HG03095 (cell line): ENCODE results near the gene ITGAE.

Experiments
- ATAC-seq: cut with Tn5 transposase; IDR thresholded peaks from one replicate; pipeline ENCODE4 v1.9.1; 2021; ENCODE audit warnings: moderate library complexity; ENCODE audit not compliant: unreplicated experiment

The ITGAE gene

DNA sequence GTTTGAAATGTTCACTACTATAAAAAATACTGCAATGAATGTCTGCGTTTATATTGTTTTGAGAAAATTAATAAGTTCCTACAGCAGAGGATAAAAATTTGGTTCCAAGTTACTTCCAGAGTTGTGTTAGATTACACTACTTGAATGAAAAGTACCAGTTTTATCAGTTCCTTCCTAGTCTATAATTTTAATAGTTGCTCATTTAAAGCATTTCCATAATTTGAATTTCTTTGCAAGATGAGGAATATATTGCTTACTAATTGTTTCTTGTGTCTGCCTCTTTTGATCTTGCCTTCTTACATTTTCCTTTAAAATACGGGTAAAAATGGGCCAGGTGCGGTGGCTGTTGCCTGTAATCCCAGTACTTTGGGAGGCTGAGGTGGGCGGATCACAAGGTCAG is 128.4 kb downstream of the ITGAE start:
- no peak for ATAC-seq

- ATAC-seq: no peak
Measured at GRCh38 chr17:3669548-3669947, 131.4 kb downstream of the ITGAE start.

- no peak for ATAC-seq
Measured at GRCh38 chr17:3669085-3669347, 132.0 kb downstream of the ITGAE start.

- ATAC-seq: peak; percentile 77
Measured at GRCh38 chr17:3668279-3669084, 132.5 kb downstream of the ITGAE start, which contains the start of the genes EMC6 and TAX1BP3. TSS of gene EMC6 (plus strand) at chr17:3668812. CDS start at chr17:3669147, 335 bp downstream. TSS of gene TAX1BP3 (minus strand) at chr17:3668578. CDS start at chr17:3668526, 52 bp downstream.

DNA sequence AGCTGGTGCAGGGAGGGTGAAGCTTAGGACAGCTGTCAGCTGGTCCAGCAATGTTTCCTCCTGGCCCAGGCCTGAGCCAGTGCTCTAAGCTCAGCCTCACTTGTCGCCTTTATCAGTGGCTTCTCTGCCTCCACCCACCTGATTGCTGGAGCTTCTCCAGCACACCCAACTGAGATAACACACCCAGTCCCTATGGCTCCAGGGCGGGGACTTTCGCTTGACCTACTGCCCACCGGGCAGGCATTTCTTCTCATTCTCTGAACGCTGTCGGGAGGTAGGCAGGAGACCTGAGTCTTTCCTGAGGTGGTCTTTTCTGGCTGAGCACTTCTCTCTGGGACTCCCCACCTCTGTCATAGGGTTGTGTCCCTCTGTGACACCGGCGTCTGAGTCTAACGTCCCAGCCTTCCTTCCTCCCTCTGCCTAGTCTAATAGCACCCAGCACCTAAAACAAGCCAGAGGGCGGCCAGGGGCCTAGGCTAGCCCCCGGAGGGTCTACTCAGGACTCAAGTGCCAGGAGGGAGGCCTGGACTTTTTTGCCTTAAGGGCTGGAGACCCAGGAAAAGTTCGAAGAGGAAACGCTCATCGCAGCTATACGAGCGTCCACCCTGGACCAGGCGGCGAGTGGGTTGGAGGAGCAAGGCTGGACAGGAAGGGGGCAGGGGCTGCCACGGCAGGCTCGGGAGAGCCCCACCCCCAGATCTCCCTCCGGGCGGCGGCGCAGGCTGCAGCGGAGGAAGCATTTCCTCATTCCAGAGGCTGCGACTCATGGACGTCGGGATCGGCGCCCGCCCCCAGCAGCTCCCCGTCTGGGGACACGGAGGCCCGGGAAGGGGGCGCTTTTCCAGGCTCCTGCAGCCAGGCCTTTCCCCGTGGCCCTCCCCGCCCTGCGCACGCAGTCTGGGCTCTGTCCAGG is 133.4 kb downstream of the ITGAE start:
- no peak for ATAC-seq

GRCh38 chr17:3666516-3666915 is 134.5 kb downstream of the ITGAE start:
- no peak for ATAC-seq

GRCh38 chr17:3665834-3666233 is 135.2 kb downstream of the ITGAE start:
- no peak for ATAC-seq
